GM19372 (cell line): ENCODE measurements around the gene SYDE2.
"Not testable (repeated sequence)": the region's sequence is repeated elsewhere in the genome, so short reads cannot be mapped to it uniquely, and the experiment has no call there.

ENCODE experiments used
- ATAC-seq: cut with Tn5 transposase; IDR thresholded peaks from one replicate; pipeline ENCODE4 v1.9.1; 2021; ENCODE audit warnings: mild to moderate bottlenecking, low read depth, moderate library complexity; ENCODE audit not compliant: unreplicated experiment

SYDE2 gene

DNA sequence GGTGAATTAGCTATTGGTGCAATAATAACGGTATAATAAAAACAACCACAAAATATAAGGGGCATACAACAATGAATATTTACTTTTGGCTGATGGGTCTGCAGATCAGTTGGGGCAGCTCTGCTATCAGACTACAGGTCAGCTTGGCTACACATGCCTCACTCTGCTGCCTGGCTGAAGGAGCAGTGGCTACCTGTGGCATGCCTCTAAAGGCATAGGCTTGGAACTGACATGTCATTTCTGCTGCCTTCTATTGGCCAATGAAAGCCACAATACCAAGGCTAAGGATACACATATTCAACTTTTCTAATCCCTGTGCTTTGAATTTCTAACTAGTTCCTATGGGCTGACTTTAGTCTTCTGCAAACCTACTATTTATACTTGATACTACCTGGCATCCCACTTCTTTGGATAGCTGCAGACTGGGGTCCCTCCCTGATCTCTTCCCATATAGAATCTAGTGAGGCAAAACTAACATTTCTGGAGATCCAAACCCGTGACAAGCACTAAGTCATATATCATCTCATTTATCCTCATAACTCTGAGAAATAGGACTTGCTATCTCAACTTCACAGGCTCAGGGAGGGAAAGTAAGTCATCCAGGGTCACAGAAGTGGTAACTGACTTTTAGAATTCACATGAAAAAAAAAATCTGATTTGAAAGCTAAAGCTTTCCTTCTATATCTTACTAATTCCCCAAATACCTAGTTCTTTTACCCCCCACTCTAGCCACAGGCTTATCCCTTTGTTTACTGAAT, 19.2 kb upstream of the SYDE2 start:
- ATAC-seq, result no peak

DNA sequence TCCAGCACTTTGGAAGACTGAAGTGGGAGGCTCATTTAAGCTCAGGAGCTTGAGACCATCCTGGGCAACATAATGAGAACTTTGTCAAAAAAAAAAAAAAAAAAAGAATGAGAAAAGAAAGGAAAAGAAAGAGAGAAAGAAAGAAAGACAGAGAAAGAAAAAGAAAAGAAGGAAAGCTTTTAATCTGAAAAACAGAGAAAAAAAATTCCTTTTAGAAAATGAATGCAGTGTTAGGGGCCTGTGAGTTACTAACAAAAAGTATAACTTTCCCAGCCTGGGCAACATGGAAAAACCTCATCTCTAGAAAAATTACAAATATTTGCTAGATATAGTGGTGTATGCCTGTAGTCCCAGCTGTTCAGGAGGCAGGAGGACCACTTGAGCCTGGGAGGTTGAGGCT, 15.9 kb upstream of the SYDE2 start:
- ATAC-seq, result no peak

DNA sequence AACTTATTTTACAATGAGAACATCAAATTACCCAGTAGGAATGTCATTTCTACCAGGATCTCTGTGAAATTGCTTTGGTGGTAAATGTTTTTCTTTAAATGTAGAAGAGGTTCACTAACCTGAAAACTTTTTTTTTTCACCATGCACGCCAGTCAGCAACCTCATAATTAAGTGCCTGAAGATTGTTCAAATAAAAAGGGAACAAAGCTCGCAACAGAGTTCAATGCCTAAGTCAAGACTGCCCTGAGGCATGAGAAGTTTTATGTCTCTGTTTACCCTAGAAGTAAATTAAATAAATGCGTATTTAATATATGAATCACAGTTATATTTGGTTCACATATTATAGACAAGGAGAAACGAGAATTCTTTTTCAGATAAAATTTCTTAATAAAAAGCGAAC, 13.8 kb upstream of the SYDE2 start:
- ATAC-seq, result no peak

DNA sequence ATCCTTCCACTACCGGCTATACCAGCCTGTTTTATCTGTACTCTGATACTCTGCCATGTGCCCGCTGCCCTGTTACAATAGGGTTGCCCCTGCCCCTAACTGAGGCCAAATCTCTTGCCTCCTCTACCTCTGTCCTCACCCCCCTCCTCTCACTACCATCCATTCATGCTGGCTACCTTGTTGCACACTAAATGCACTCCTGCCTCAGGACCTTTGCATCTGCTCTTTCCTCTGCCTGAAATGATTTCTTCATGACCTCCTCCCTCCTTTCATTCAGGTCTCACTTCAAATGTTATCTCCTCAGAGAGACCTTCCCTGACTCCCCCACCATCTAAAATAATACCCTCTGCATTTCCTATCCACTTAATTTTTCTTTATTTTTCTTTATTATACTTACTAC, 7.7 kb upstream of the SYDE2 start:
- ATAC-seq, result no peak

DNA sequence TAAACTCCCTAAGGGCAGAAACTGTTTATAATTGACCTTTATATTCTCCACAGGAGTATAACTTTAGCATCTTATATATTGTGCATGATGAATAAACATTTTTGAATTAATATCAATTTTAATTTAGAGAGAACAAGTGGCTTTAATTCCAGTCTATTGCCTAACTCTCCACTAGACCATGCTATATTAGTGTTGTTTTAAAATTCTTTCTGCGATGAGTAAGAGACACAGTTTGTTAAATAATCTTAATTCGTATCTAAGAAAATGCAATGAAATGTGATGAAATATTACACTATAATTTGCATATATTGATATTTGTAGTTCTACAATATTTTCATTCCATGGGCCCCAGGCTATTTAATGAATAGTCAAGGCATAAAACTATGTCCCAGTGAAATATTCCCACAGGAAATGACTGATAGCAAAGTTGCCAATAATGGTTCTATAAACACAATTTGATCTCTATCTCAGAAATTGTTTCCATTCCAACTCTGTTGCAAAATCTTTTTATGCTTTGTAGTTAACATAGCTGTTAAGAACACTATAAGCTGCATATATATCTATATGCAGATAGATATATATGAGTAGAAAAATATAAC, 2.9 kb upstream of the SYDE2 start:
- no peak for ATAC-seq

DNA sequence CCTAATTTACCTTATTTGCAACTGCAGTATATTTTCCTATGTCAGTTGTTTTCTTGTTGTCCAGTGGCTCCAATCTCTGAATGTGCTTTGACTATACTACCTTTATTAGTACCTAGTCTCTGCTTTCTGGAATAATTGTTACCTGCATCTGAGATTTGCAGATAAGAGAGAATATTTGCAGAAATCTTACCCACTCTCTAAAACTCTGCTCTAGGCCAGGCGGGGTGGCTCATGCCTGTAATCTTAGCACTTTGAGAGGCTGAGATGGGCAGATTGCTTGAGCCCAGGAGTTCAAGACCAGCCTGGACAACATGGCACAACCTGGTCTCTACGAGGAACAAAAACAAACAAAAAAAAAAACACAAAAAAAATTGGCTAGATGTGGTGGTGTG, 2.0 kb upstream of the SYDE2 start:
- ATAC-seq, result no peak

DNA sequence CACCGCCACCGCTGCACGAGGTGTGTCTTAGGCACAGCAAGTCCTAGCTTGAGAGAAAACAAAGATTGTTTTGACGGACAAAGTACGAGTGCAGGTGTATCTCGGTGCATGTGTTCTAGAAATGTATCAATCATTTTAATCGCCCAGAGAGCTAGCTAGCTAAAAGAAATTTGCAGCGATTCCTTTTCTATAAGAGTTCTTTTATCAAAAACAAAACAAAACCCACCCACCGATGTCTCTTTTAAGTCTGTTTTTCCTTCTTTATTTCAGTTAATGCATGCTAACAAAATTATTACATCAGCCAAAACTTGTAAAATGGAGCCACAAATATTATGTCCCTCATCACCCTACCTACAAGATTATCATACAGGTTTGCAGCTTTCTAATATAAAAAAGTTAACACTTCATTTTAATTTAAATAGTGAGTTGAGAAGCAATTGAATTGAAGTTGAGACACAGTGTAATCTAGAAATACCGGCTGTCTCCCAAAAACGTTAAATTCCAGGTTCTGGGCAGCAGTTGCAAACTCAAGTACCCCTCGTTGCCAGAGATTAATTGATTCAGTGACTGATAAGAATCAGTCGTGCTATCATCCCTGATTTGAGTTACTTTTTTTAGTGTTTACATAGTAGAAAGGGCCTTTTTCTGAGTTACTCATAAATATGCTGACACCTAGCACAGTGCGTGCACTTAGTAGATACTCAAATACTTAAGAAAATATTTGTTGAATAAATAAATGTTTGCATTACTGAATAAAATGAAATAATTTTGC, 1.5 kb upstream of the SYDE2 start:
- ATAC-seq, result no peak

DNA sequence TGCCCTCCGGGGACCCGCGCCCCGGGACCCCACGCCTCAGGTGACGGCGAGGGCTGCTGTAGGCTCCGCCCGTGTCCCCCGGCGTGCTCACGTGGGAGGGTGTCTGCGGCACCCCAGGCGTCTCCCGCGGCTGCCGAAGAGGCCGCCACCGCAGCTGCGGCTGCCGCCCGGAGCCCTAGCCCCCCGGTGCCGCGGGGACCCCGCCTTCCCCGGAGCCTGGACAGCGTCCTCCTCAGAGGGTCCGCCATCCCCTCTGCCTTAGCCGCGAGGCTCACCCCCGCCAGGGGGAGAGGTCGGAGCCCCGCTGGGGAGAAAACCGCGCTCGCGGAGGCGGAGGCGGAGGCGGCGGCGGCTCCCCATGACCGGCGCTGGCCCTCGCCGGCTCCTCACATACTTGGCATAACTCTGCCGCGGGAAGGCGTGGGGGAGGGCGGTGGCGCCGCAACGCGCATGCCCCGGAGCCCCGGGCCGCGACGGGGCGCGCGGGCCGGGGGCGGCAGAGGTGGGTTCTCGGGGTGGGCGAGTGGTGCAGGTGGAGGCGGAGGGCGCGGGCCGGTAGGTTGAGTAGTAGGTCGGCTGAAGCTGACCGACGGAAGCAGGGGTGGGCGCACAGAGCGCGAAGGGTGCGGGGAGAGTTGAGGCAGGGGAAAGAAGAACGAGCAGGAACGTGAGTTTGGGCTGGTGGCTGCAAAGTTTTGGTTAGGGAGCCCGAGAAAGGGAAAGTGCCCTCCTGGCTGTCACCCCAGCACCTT, 700 bp upstream of the SYDE2 start:
- peak; percentile 40 for ATAC-seq

DNA sequence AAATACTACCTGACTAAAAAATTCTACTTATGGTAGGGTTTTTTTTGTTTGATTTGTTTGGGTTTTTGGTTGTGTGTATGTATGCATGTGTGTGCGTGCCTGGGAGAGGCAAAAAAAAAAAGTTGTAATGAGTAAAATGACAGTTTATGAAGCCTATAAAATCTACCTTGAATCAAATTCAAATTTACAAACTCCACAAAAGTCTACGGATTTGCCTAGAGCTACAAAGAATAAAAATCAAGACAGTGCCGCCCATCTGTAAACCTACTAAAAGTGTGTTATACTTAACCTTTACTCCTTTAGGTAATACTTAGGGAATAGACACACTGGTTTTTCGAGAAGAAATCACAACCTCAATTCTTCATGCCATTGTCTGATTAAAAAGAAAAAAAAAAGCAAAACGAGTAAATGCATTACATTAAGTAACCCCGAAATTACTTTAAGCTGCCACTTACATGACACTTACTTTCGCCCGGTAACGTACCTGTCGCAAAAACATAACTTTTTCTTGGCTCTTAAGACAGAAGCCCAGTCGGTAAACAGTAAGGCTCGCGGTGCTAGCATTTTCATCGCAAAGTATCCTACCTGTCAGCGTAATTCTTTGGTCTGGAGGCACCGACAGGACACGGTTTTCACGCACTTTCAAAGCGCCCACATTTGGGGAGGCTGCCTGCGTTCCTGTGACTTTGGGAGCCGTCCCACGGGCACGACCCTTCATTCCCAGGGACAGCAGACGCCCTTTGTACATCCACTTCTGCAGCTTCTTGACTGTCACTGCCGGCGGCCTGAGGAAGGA, 951 bp downstream of the SYDE2 start:
- peak; percentile 6 for ATAC-seq

DNA sequence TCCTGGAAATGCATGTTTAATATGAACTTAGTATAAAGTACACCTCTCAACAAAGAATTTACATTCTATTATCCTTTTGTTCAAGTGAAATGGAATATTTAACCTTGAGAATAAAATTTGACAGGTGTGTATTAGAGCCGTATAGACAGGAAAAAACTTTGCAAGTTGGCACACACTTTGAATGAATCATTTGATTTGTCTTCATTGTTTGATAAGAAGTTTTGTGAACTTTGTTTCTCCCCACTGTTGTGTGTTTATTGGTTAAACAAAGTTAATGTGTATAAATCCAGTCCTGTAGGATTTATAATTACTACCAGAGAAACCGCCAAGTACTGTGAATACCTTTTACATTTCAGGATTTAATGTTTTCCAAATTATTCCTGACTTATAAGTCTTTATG, 2.0 kb downstream of the SYDE2 start:
- ATAC-seq, result no peak

DNA sequence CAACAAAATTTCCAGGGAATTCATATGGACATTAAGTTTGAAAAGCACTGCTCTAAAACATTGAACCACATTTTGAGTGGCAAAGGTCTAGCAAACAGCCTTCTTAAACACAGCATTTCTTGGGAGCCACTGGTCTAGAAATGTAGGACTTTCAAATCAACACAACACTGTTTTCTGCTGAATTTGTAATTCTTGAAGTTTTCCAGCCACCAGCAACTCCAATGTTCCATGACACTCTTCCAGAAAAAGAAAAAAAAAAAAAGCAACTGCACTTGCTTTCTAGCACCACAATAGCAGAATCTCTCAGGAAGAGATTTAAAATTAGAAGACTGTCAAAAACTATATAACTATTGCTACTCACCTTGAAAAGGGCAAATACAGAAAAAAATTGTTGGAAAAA, 4.5 kb downstream of the SYDE2 start:
- ATAC-seq, result no peak

DNA sequence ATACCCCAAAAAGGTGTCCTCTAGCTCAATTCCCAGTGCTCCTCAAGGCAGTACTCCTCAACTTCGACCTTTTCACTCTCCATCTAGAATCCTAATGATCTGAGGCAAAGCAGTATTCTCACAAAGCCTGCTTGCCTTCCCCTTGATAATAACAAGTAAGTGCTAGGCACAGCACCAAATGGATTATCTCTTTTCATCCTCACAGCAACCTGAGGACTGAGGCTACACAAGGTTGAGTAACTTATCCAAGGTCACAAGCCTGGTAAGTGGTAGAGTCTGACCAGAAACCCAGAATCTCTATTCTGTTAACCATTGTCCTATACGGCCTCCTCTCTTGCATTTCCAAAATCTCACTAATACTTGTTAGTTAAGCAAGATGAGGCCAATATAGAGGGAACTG, 5.1 kb downstream of the SYDE2 start:
- ATAC-seq, result no peak

DNA sequence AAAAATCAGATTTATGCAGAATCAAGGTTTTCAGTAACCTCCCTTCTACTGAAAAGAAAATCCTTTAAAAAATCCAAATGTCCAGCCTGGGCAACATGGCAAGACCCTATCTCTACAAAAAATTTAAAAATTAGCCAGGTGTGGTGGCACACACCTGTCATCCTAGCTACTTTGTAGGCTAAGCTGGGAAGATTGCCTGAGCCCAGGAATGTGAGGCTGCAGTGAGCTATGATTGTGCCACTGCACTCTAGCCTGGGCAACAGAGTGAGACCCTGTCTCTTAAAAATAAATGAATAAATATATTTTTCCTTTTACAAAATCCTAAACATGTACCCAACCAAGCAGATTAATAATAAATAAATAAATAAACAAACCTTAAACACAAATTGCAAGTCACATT, 8.7 kb downstream of the SYDE2 start:
- not testable (repeated sequence) for ATAC-seq

DNA sequence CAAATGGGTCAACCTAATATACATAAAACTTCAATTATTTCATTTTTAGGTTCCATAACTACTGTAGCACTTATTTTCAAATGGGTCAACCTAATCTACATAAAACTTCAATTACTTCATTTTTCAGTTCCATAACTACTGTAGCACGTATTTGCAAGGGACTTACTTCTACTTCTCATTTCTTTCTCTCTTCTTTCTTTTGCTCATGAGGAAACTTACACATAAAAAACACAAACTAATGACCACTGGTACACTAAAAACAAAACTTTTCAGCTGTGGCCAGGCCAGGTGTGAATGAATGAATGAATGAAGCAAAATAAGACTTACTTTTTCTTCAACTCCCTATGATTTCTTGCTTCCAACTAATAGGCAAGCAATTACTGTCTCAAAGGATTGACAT, 11.7 kb downstream of the SYDE2 start:
- no peak for ATAC-seq

DNA sequence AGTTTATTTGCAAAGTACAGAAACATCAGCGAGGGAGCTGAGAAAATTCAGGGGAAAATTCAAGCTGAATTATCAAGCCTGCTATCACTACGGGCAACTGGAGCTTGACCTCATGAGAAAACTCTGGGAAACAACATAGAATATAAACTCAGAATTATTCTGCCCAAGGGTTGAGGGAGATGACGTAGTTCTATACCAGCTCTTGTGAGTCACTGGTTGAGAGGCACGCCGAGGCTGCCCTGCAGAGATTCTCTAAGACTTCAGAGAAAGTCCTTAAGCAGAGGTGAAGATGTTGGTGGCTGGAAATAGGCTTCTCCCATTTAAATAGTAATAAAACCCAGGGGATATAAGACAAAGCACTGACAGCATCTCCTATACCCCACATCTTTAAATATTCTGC, 12.3 kb downstream of the SYDE2 start:
- no peak for ATAC-seq

DNA sequence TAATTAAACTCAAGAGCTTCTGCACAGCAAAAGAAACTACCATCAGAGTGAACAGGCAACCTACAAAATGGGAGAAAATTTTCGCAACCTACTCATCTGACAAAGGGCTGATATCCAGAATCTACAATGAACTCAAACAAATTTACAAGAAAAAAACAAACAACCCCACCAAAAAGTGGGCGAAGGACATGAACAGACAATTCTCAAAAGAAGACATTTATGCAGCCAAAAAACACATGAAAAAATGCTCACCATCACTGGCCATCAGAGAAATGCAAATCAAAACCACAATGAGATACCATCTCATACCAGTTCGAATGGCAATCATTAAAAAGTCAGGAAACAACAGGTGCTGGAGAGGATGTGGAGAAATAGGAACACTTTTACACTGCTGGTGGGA, 13.8 kb downstream of the SYDE2 start:
- not testable (repeated sequence) for ATAC-seq

DNA sequence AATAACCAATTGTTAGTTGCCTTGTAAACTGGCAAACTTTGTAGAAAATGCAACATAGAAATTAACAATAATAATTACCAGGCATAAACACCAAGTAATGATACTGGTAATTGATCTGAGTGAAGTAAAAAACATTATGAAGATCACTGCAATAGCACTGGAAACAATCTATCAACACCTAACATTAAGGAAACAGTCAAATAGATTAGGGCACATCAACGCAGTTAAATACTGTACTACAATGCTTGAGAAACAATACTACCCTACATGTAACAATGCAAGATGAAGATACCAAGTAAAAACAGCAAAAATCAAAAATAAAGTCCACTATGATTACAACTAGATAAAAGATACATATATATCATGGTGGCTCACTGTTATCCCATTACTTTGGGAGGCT, 16.6 kb downstream of the SYDE2 start:
- ATAC-seq, result no peak

DNA sequence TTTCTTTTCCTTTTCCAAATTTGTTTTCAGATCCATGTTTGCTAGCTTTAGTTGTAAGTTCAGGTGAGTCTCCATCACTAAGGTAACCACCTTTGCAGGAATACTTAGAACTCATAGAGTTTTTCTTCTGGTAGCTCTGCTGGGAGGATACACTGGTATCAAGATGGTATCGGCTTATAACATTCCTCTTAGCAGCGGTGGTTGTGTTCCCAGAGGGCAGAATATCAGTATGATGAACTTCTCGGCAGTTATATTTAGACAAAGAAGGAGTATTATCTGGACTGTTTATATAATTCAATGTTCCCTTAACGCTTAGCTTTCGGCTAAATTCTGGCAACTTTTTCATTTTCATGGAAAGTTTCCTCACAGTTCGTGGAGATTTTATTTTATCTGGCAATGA, 18.1 kb downstream of the SYDE2 start:
- ATAC-seq, result no peak

DNA sequence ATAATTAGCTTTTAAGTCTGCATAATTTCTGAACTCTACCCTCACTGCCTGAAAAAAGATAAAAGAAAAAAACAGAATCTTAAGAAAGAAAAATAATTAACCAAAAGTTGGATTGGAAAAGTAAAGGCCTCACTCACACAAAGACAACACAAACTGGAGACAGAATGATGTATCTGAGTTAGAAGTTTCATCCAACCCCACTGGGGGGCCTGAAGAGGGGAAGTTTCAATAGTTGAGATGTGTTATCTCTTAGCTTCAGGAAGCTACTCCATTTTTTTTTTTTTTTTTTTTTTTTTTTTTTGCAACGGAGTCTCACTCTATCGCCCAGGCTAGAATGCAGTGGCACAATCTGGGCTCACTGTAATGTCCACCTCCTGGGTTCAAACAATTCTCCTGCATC, 19.9 kb downstream of the SYDE2 start:
- no peak for ATAC-seq

DNA sequence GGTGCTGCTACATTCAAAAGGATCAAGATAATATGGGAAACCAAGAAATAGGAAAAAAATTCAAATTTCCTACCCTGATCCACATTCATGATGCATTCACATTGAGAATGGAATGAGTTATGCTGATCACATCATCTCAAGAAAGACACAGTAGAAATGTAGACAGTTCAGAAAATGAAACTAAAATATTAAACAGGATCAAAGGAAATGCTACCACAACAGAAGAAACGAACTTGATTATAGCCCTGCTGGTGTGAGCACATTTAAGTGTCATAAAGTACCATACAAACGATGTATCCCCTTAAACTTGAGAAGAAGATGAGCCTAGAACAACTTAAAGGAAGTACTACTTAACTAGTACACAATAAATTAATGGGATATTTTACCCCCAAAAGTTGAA, 21.3 kb downstream of the SYDE2 start:
- ATAC-seq, result no peak
